Fibroblast of lung (primary cell): ENCODE measurements around the gene SEPTIN2.

Experiments
- EZH2 ChIP-seq: IDR thresholded peaks from 2 replicates; pipeline ENCODE4 v1.5.1; 2012; ENCODE audit warnings: low read length, control low read depth, mild to moderate bottlenecking; ENCODE audit errors: missing control alignments
- TF ChIP-seq, protein P1 (sequence below), 2 donors: IDR thresholded peaks in 1 of 2; conservative IDR thresholded peaks in 1 of 2; 1 replicate in 1 of 2; 2 replicates in 1 of 2; pipeline ENCODE4 v1.5.1; 2011 to 2012; ENCODE audit warnings: low read length in 2 of 2, control low read depth in 1 of 2, inconsistent platforms in 1 of 2, low read depth in 1 of 2, mild to moderate bottlenecking in 1 of 2

DNA sequence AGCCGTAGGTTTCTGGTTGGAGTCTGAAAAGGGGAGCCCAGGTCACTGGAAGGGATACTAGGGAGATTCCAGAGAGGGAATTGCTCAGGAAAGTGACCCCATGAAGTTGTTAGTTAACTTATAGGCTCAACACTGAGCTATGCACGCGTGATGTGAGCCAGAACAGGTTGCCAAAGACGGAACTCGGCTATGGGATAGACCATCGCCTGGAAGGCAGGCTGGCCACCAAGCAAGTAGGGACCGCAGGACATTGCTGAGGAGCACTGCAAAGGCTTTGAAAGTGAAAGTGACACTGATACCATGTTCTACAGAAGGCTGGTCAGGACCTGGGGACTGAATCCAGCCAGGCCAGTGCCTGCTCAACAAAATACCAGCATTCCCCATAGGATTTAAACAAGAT, 47.7 kb downstream of the SEPTIN2 start:
- TF ChIP-seq, protein P1, sequence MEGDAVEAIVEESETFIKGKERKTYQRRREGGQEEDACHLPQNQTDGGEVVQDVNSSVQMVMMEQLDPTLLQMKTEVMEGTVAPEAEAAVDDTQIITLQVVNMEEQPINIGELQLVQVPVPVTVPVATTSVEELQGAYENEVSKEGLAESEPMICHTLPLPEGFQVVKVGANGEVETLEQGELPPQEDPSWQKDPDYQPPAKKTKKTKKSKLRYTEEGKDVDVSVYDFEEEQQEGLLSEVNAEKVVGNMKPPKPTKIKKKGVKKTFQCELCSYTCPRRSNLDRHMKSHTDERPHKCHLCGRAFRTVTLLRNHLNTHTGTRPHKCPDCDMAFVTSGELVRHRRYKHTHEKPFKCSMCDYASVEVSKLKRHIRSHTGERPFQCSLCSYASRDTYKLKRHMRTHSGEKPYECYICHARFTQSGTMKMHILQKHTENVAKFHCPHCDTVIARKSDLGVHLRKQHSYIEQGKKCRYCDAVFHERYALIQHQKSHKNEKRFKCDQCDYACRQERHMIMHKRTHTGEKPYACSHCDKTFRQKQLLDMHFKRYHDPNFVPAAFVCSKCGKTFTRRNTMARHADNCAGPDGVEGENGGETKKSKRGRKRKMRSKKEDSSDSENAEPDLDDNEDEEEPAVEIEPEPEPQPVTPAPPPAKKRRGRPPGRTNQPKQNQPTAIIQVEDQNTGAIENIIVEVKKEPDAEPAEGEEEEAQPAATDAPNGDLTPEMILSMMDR (conservative IDR thresholded peaks at IDR 0.05 in 1 of 2, IDR thresholded peaks at IDR 0.05 in 1 of 2; ENCODE audit: low read depth in 1 of 2, low read length in 2 of 2) = no peak
- TF ChIP-seq EZH2 = no peak
